ENCODE measurements around the gene SFXN5.

DNA sequence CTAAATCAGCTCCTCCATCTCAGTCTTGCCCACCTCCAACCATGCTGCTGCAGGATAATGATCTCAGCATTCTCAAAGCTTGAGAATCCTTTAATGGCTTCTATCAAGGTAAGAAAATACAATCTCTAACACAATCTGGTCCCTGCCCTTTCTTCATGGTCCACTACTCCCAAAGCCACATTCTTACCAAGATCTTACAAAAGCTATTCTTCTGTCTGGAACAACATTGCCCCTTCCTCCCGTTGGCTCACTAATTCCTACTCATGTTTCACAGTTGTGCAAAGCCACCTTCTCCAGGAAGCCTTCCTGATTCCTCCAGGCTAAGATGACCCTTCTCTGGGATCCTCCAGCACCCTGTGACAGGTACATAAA is 5.9 kb upstream of the SFXN5 start:
- TF ChIP-seq EZH2phosphoT487 (IDR thresholded peaks at IDR 0.05; ENCODE audit: insufficient read depth, low read depth) (no peak), EZH2 (IDR thresholded peaks at IDR 0.05; ENCODE audit: insufficient read depth, poor library complexity, severe bottlenecking) (no peak)
